Thymus (tissue), 11 donors: ENCODE data around the gene LRRC58. TPM values are rescaled to one million over a fixed set of nuclear protein-coding genes. Genes with fewer than 3 reads are reported as not detected.

Experiments
- DNase-seq, 9 donors: peaks; one replicate each; pipeline ENCODE4 v3.0.0-alpha.2; 2013; ENCODE audit warnings: low spot score in 9 of 9, low read depth in 6 of 9, missing footprints in 1 of 9
- H3K27ac ChIP-seq, 2 donors: one replicate each; pipeline ENCODE4 v1.5.1; 2013; ENCODE audit warnings: control low read depth in 1 of 2, low read depth in 1 of 2, low read length in 1 of 2, mild to moderate bottlenecking in 1 of 2, moderate library complexity in 1 of 2
- H3K27me3 ChIP-seq, 2 donors: one replicate each; pipeline ENCODE4 v1.5.1; 2013; ENCODE audit warnings: low read length in 1 of 2; ENCODE audit not compliant: control insufficient read depth in 2 of 2, insufficient read depth in 1 of 2
- H3K36me3 ChIP-seq, 2 donors: one replicate each; pipeline ENCODE4 v1.5.1; 2013; ENCODE audit warnings: low read length in 1 of 2, mild to moderate bottlenecking in 1 of 2, moderate library complexity in 1 of 2; ENCODE audit not compliant: control insufficient read depth in 2 of 2, insufficient read depth in 2 of 2
- H3K4me1 ChIP-seq, 2 donors: one replicate each; pipeline ENCODE4 v1.5.1; 2013; ENCODE audit warnings: low read length in 2 of 2; ENCODE audit not compliant: control insufficient read depth in 2 of 2, insufficient read depth in 2 of 2
- H3K4me3 ChIP-seq, 2 donors: one replicate each; pipeline ENCODE4 v1.5.1; 2013; ENCODE audit warnings: low read length in 2 of 2, control low read depth in 1 of 2, mild to moderate bottlenecking in 1 of 2
- H3K9me3 ChIP-seq, 2 donors: one replicate each; pipeline ENCODE4 v1.5.1; 2013; ENCODE audit warnings: low read length in 1 of 2, mild to moderate bottlenecking in 1 of 2; ENCODE audit not compliant: control insufficient read depth in 2 of 2, insufficient read depth in 1 of 2
- WGBS: extraction: QIAGEN DNeasy Blood & Tissue Kit; methylation state at CpG from one replicate; pipeline ENCODE4 v1.1.7; 2013; 5-methylcytosine and 5-hydroxymethylcytosine counted together
- polyA plus RNA-seq: library from polyadenylated mRNA; stranded (reverse); fragments of 200-250 nt; gene quantifications from one replicate; pipeline ENCODE4 v1.2.3, GENCODE V29; 2013
- total RNA-seq: library from RNA; stranded (reverse); fragments of 120-200 nt; gene quantifications from one replicate; pipeline ENCODE4 v1.2.4, GENCODE V29; 2013
- donor health status: healthy.

Gene LRRC58
- total and polyA plus RNA-seq, 2 donors: 8.2 to 14.9 TPM

- H3K36me3 ChIP-seq: no peaks in the 10 kb centered on the region
- DNase-seq: no peak
- H3K9me3 ChIP-seq: no peaks in the 10 kb centered on the region
- H3K27me3 ChIP-seq: no peaks in the 10 kb centered on the region
- no peak overlapping the region for H3K27ac ChIP-seq
- no peaks in the 10 kb centered on the region for H3K4me1 ChIP-seq
- H3K4me3 ChIP-seq: no peak overlapping the region
Measured at GRCh38 chr3:120370463-120370862, 21.3 kb upstream of the LRRC58 start.

GRCh38 chr3:120369037-120369467, 19.9 kb upstream of the LRRC58 start:
- H3K27me3 ChIP-seq: no peaks in the 10 kb centered on the region
- no peak overlapping the region for H3K4me3 ChIP-seq
- H3K4me1 ChIP-seq: peaks cover 0 to 9% of the 10 kb centered on the region in 2 donors
- no peaks in the 10 kb centered on the region for H3K9me3 ChIP-seq
- WGBS: 73% methylated on average over 2 of the region's 2 CpGs
- no peak overlapping the region for H3K27ac ChIP-seq
- H3K36me3 ChIP-seq: no peaks in the 10 kb centered on the region
- no peak for DNase-seq

- no peak overlapping the region for H3K27ac ChIP-seq
- peaks cover 0 to 9% of the 10 kb centered on the region in 2 donors for H3K4me1 ChIP-seq
- H3K4me3 ChIP-seq: no peak overlapping the region
- no peaks in the 10 kb centered on the region for H3K9me3 ChIP-seq
- no peaks in the 10 kb centered on the region for H3K36me3 ChIP-seq
- H3K27me3 ChIP-seq: no peaks in the 10 kb centered on the region
- WGBS: 89% methylated on average over 3 of the region's 3 CpGs
- no peak for DNase-seq
Measured at GRCh38 chr3:120368172-120368571, 19.0 kb upstream of the LRRC58 start.

- no peak overlapping the region for H3K4me3 ChIP-seq
- no peaks in the 10 kb centered on the region for H3K27me3 ChIP-seq
- peaks cover 0 to 9% of the 10 kb centered on the region in 2 donors for H3K4me1 ChIP-seq
- peak overlapping the region in 1 of 2 donors; percentile 9 for H3K27ac ChIP-seq
- WGBS: 62% methylated on average over 1 of the region's 1 CpG
- no peaks in the 10 kb centered on the region for H3K36me3 ChIP-seq
- H3K9me3 ChIP-seq: no peaks in the 10 kb centered on the region
- no peak for DNase-seq
Measured at GRCh38 chr3:120364821-120365220, 15.7 kb upstream of the LRRC58 start.

- Histone ChIP-seq H3K27me3 (no peaks in the 10 kb centered on the region), H3K9me3 (no peaks in the 10 kb centered on the region), H3K27ac (no peak overlapping the region), H3K4me3 (no peak overlapping the region), H3K36me3 (no peaks in the 10 kb centered on the region), H3K4me1 (peaks cover 0 to 9% of the 10 kb centered on the region in 2 donors)
- DNase-seq: no peak
- whole genome bisulfite sequencing: 92% methylated on average over 1 of the region's 1 CpG
Measured at GRCh38 chr3:120364101-120364500, 14.9 kb upstream of the LRRC58 start.

GRCh38 chr3:120357807-120358206, 8.7 kb upstream of the LRRC58 start:
- H3K27me3 ChIP-seq: no peaks in the 10 kb centered on the region
- H3K36me3 ChIP-seq: no peaks in the 10 kb centered on the region
- no peaks in the 10 kb centered on the region for H3K4me1 ChIP-seq
- no peaks in the 10 kb centered on the region for H3K9me3 ChIP-seq
- no peak overlapping the region for H3K27ac ChIP-seq
- DNase-seq: peak in 1 of 9 donors; percentile 16
- no peak overlapping the region for H3K4me3 ChIP-seq

- DNase-seq: no peak
- 100% methylated on average over 1 of the region's 1 CpG for WGBS
- no peaks in the 10 kb centered on the region for H3K36me3 ChIP-seq
- H3K27ac ChIP-seq: no peak overlapping the region
- H3K27me3 ChIP-seq: no peaks in the 10 kb centered on the region
- H3K9me3 ChIP-seq: no peaks in the 10 kb centered on the region
- no peak overlapping the region for H3K4me3 ChIP-seq
- H3K4me1 ChIP-seq: no peaks in the 10 kb centered on the region
Measured at GRCh38 chr3:120355486-120355885, 6.3 kb upstream of the LRRC58 start.

GRCh38 chr3:120353463-120353862, 4.3 kb upstream of the LRRC58 start:
- H3K36me3 ChIP-seq: no peaks in the 10 kb centered on the region
- no peak overlapping the region for H3K27ac ChIP-seq
- no peak for DNase-seq

GRCh38 chr3:120352017-120352416, 2.9 kb upstream of the LRRC58 start:
- DNase-seq: no peak
- 96% methylated on average over 4 of the region's 4 CpGs for WGBS
- Histone ChIP-seq H3K9me3 (no peaks in the 10 kb centered on the region), H3K4me1 (peaks cover 0 to 14% of the 10 kb centered on the region in 2 donors), H3K4me3 (no peak overlapping the region), H3K27me3 (no peaks in the 10 kb centered on the region), H3K36me3 (peaks cover 0 to 2% of the 10 kb centered on the region in 2 donors), H3K27ac (no peak overlapping the region)

More at GRCh38 chr3:120353463-120353862, 4.3 kb upstream of the LRRC58 start:
- peaks cover 0 to 5% of the 10 kb centered on the region in 2 donors for H3K4me1 ChIP-seq
- no peaks in the 10 kb centered on the region for H3K27me3 ChIP-seq
- no peak overlapping the region for H3K4me3 ChIP-seq
- no peaks in the 10 kb centered on the region for H3K9me3 ChIP-seq
